Left kidney (tissue), 2 donors: ENCODE measurements around the gene CLEC1A. TPM values are rescaled to one million over a fixed set of nuclear protein-coding genes. Genes with fewer than 3 reads are reported as not detected.
"Not testable (repeated sequence)": the region's sequence is repeated elsewhere in the genome, so short reads cannot be mapped to it uniquely, and the experiment has no call there.

ENCODE experiments used
- DNase-seq: peaks from one replicate; pipeline ENCODE4 v3.0.0-alpha.2; 2013
- polyA plus RNA-seq: library from polyadenylated mRNA; unstranded; fragments of 120-200 nt; gene quantifications from one replicate; pipeline ENCODE4 v1.2.1, GENCODE V29; 2013; ENCODE audit not compliant: insufficient read length

The CLEC1A gene
- polyA plus RNA-seq, 1 donor: 4.3 TPM

DNA sequence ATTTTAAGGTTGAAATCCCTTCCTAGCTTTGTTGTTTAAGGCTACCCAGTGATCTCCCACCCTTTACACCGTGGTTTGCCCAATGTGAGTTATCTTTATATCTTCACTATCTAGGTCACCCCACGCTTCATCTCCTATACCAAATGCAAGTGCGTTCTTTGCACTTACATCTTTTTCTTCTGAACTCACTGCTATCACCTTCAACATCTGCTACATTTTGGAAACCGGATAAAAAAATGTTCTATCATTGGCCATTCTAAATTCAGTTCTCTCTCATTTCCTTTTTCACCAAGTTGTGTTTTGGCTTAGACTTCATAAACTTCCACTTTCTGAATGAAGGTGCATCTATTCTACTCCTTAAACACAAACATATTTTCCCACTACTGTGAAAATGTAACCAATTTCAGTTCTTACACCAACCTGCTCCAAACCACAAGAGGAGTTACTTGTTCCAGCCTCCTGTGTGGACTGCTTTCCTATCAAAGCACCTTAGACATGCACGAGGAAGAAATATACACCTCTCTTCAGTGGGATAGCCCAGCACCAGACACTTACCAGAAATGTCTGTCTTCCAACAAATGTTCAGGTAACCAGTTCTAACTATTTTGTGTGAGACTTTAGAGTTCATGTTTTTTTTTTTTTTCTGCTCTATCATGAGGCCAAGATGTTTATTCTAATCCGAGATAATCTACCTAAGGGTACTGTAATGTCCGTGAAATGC lies 46.4 kb downstream of the CLEC1A start:
- DNase-seq: no peak

DNA sequence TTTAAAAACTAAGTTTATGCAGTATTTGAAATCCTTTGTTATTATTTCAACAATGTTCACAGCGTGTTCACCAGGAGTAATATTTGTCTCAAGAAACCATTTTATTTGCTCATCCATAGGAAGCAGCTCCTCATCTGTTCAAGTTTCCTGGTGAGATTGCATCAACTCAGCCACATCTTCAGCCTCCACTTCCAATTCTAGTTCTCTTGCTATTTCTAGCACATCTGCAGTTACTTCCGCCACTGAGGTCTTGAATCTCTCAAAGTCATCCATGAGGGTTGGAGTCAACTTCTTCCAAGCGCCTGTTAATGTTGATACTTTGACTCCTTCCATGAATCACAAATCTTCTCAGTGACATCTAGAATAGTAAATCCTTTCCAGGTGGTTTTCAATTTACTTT lies 50.3 kb downstream of the CLEC1A start:
- DNase-seq: no peak

DNA sequence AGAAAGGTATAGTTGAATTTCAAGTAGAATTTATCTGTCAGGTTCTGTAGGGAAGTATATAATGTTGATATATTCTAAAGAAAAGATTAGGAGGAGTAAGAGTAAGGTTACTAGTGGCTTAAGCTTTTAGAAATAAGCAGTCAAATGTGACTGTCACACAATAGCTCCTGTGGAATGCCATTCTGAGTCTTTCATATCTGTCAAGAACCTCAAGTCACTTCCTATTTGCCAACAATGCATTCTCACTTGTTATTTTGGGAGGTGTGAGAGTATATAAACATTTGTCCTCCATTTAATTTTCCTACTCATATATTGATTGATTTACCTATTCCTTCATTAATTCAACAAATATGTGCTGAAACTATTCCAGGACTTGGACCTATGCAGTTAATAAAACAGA lies 56.6 kb downstream of the CLEC1A start:
- no peak for DNase-seq

DNA sequence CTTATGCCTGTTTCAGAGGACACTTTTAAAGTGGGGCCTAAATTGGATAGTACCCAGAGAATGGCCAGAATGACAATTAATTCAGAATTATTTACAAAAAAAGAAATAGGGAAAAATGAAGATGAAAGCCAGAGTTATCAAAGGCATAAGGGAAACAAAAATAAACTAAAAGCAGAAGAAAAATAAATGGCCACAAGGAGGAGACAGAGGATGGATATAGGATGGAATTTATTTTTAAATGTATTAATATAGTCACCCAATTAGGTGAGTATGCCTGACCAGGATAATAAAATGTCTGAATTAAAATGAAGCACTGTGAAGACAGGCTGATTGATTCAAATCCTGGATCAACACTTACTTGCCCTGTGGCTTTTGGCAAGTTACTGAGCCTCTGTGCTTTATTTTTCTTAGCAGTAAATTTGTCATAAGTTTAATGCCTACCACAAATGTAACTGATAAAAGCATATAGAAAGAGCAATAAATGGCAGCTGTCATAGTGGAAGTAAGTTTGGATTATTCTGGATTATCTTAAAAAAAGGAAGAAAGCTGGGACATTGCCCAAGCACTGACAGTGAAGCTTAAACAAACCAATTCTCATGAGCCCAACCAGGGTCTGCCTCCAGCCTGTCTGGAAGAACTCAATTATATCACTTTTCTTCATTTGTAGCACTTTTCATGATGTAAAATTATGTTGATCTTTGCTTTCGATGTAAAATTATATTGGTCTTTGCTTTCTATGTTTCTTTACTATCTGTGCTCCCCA lies 64.8 kb downstream of the CLEC1A start:
- DNase-seq: no peak

DNA sequence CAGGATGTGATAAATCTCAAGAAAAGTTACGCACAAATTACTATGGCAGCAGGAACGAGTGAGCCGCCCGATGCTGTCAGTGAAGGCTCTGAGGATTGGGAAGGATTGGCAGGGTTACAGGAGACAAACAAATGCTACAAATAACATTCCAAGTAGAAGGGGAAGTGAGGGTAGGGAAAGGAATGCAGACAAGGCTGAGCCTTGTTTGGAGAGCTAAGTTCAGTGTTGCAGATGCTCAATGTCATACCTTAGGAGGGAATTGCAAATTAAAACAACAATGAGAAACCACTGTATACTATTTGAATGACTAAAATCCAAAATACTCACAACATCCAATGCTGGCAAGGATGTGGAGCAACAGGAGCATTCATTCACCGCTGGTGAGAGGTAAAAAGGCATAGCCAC lies 67.0 kb downstream of the CLEC1A start:
- no peak for DNase-seq

DNA sequence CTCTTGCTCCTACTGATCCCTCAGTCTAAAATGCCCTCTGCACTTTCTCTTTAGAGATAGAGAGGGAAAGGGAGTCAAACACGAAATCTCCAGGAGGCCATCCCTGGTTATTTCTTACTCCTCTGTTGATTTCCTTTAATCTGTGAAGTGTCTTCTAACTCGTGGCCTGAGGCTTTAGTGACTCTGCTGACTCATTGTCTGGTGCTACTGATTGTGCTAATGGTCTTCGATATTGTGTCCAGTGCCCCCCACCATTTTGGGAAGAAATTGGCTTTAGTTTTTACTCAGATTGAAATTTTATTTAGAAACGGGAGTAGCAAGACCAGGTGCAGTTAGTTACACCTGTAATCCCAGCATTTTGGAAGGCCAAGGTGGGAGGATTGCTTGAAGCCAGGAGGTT lies 67.5 kb downstream of the CLEC1A start:
- no peak for DNase-seq

DNA sequence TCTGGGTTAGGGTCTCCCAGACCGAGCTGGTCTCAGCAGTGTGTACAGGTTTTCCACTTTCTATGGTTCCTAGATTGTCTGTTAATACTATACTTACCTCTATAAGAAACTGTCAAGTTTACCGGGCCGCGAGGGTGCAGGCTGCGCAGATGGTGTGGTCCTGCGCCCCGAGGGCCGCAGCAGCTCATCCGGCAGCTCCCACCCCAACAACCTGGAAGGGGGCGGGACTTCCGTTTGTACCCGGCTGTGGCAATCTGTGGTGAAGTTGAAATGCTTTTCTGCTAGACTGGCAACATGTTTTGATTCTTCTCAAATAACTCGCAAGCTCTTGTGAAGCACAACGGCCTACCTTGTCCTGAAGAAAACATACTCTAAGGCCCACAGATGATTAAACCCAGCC lies 68.3 kb downstream of the CLEC1A start, which contains the start of gene CLEC9A:
CLEC9A (plus strand) TSS at position 237 of the 400 bp plus-strand sequence. CDS start 22,006 bp downstream, outside the sequence.
- DNase-seq: no peak

DNA sequence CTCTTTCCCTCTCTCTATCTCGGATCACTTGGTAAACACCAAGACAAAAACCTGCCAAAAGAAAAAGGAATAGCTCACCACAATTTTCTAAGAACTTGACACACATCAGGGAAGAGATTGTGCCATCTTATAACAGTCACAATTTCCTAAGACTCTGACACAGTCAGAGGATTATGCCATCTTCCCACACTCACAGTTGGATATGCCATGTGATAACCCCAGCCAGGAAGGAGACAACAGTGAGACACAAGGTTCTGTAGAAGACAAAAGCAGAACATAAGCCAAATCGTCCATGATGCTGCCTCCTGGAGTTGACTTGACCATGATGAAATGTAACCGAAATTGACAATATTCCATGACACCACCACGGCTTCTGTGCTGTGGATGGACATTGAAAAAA lies 71.1 kb downstream of the CLEC1A start:
- no peak for DNase-seq

DNA sequence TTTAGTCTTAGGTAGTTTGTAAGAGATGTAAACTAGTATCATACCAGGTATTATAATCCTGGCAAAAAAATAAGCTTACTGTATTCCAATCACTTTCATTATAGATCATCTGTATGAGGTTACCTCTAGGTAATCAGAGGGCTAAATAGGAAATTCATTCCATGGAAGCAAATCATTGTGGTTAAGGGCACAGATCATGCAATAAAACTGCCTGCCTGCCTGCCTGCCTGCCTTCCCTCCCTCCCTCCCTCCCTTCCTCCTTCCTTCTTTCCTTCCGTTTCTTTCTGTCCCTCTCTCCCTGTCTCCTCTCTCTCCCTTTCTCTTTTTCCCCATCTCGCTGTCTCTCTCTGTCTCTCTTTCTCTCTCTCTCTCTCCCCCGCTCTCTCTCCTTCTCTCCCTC lies 71.5 kb downstream of the CLEC1A start:
- DNase-seq: no peak

DNA sequence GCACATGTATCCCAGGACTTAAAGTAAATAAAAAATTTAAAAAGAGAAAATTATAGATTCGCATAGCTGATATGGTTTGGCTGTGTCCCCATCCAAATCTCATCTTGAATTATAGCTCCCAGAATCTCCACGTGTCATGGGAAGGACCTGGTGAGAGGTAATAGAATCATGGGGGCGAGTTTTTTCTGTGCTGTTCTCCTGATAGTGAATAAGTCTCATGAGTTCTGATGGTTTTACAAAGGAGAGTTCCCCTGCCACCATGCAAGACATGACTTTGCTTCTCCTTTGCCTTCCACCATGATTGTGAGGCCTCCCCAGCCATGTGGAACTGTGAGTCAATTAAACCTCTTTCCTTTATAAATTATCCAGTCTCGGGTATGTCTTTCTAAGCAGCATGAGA lies 72.1 kb downstream of the CLEC1A start:
- not testable (repeated sequence) for DNase-seq

DNA sequence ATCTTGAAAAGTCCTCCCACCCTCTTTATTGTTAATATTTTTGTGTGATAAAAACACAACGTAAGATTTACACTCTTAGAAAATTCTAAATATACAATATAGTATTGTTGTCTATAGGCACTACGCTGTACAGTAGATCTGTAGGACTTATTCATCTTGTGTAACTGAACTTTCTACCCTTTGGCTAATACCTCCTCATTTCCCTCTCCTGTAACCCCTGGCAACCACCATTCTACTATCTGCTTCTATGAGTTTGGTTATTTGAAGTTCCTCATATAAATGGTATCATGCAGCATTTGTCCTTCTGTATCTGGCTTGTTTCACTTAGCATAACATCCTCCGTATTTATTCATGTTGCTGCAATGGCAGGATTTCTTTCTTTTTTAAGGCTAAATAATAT lies 73.5 kb downstream of the CLEC1A start:
- DNase-seq: no peak

DNA sequence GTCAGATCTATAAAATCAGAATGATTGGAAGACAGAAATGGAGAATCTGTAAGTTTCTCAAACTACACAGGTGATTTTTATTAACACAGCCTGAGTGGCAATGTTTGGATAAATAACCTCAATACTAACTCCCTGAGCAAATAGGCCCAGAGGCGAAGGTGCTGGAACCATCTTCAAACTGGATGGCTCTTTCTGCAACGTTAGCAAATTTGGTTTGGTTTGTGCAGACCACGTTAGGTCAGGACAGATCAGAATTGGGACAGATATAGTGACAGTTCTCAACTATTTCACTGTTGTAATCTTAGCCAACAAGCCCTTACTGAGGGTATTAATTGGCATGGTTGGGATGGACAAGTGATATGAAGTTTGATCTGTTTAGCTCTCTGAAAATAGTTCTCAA lies 77.4 kb downstream of the CLEC1A start:
- no peak for DNase-seq

Other genes starting within 250 kb of the CLEC1A start
- 2.6 TPM for gene CLEC2B, start 229.6 kb downstream of the CLEC1A start, polyA plus RNA-seq
- gene KLRF2, start 217.5 kb downstream of the CLEC1A start, polyA plus RNA-seq: not detected
- gene CLEC2A, start 166.6 kb downstream of the CLEC1A start, polyA plus RNA-seq: not detected
- 0.85 TPM for gene CLEC12A, start 127.6 kb downstream of the CLEC1A start, polyA plus RNA-seq
- gene CLEC1B, start 99.9 kb downstream of the CLEC1A start, polyA plus RNA-seq: 0.43 TPM
- 0.13 TPM for gene CLEC12B, start 88.4 kb downstream of the CLEC1A start, polyA plus RNA-seq
- gene CLEC9A, start 68.3 kb downstream of the CLEC1A start, polyA plus RNA-seq: 0.76 TPM
- gene CLEC7A, start 31.2 kb upstream of the CLEC1A start, polyA plus RNA-seq: 2.8 TPM
- 1.3 TPM for gene OLR1, start 73.1 kb upstream of the CLEC1A start, polyA plus RNA-seq
- gene TMEM52B, start 80.0 kb upstream of the CLEC1A start, polyA plus RNA-seq: 147 TPM
- 74.4 TPM for gene GABARAPL1, start 113.9 kb upstream of the CLEC1A start, polyA plus RNA-seq
- gene KLRD1, start 208.9 kb upstream of the CLEC1A start, polyA plus RNA-seq: 0.37 TPM